ENCODE data around the gene TCF25.
"Not testable (repeated sequence)": the region's sequence is repeated elsewhere in the genome, so short reads cannot be mapped to it uniquely, and the experiment has no call there.

TCF25 gene

DNA sequence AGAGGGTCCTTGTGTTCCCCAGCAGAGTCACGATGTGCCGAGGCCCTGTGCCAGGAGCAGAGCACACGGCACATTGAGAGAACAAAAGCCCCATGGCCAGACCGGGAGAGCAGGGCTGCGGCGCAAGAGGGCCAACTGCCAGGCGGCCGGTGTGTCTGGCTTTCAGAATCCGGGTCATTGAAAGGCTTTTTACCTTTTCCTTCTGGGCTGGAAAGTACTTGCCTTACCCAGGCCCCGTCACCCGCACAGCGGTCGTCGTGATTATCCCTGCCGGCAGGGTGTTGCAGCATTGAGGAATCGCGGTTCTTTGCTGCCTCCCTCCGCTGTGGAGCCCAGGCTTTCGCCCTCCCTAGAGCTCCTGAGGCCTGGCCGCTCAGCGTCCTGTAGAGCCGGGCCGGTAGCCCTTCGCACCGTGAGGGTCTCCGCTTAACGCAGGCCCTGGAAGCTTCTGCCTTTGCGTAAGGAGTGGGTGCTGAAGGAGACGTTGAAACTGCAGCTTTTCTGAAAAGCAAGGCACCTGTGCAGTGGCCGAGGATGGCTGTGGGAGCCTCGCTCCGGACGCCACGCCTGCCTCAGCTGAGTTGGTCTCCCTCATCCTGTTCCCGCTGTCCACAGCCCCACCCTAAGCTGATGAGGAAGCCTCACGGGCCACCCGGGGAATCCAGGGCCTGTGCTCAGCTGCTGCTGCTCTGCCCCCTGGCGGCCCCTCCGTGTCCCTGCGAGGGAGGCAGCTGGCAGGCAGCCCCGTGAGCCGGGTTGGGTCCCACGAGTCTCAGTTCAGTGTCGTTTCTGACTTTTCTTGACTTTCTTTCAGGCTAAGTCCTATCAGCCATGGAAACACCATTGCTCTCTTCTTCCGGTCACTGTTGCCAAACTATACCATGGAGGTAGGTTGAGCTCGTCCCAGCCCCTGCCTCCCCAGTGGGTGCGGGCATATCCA lies 36.7 kb downstream of the TCF25 start:
- no peak for DNase-seq (ENCODE audit: low read depth, low spot score)
- Histone ChIP-seq H3K4me3 (no peak overlapping the region), H3K9ac (ENCODE audit: insufficient read length) (no peak overlapping the region), H3K36me3 (ENCODE audit: insufficient read depth, low read length) (peaks cover 4% of the 10 kb centered on the region; the same call in 1 of the 2 replicates), H3K9me3 (ENCODE audit: low read depth, low read length) (no peaks in the 10 kb centered on the region), H3K27ac (0 out of 2 replicates have a peak overlapping the region, but pooled peaks have one; percentile 19)
- no peak for TF ChIP-seq EZH2 (IDR thresholded peaks at IDR 0.05)
- TF ChIP-seq POLR2AphosphoS5 (IDR thresholded peaks at IDR 0.05; ENCODE audit: borderline replicate concordance, low read depth, low read length), result no peak
- TF ChIP-seq FOXP2 (optimal IDR thresholded peaks at IDR 0.05; ENCODE audit: control extremely low read depth, extremely low read length, insufficient read depth), result no peak

DNA sequence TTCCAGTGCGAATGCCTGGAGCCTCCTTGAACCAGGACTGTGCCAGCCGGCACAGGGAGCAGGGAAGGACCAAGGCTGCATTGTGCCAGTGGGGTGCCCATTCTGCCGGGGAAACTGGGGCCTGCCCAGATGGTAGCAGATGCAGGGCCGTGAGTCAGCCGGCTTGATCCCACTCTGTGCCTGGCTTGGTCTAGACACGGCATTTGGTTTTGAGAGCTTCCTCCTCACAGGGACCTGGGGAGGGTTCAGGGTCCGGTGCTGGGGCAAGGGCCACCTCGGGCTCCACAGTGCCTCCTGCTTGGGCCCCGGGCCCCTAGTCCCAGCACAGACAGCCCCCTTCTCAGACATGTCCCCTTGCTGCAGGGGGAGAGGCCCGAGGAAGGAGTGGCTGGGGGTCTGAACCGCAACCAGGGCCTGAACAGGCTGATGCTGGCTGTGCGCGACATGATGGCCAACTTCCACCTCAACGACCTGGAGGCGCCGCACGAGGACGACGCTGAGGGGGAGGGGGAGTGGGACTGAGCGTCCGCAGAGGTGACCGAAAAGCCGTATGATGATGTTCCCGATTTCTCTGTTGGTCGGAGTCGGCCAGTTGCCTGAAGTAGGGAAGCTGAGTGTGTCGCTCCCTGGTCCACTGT lies 37.4 kb downstream of the TCF25 start:
- no peak overlapping the region for H3K4me3 ChIP-seq
- H3K9ac ChIP-seq (ENCODE audit: insufficient read length), result no peak overlapping the region
- H3K36me3 ChIP-seq (ENCODE audit: insufficient read depth, low read length), result peaks cover 4% of the 10 kb centered on the region; the same call in 1 of the 2 replicates
- DNase-seq (ENCODE audit: low read depth, low spot score), result no peak
- H3K27ac ChIP-seq, result no peak overlapping the region
- TF ChIP-seq EZH2 (IDR thresholded peaks at IDR 0.05) (no peak), POLR2AphosphoS5 (IDR thresholded peaks at IDR 0.05; ENCODE audit: borderline replicate concordance, low read depth, low read length) (no peak), FOXP2 (optimal IDR thresholded peaks at IDR 0.05; ENCODE audit: control extremely low read depth, extremely low read length, insufficient read depth) (no peak)
- no peaks in the 10 kb centered on the region for H3K9me3 ChIP-seq (ENCODE audit: low read depth, low read length)

DNA sequence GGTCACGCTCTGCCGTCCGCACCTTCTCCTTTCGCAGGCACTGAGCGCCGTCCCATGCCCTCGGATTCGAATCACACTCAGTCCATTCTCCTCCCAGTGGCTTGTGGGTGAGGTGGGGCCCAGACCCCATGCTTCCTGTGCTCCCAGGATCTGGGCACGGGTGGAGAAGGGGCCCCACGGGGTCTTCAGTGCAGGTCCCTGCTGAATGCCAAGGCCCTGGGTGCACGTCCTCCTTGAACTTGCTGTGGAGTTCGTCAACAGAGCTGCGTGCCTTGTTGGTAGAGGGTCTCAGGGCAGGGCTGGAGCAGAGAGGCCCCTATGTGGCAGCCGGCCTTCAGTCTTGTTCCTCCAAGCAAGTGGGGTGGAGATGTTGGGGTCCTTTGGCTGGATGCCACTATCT lies 38.0 kb downstream of the TCF25 start:
- DNase-seq (ENCODE audit: low read depth, low spot score), result no peak
- Histone ChIP-seq H3K4me3 (no peak overlapping the region), H3K36me3 (ENCODE audit: insufficient read depth, low read length) (peaks cover 4% of the 10 kb centered on the region; the same call in 1 of the 2 replicates), H3K9me3 (ENCODE audit: low read depth, low read length) (no peaks in the 10 kb centered on the region), H3K9ac (ENCODE audit: insufficient read length) (no peak overlapping the region), H3K27ac (no peak overlapping the region)
- no peak for TF ChIP-seq POLR2AphosphoS5 (IDR thresholded peaks at IDR 0.05; ENCODE audit: borderline replicate concordance, low read depth, low read length)
- no peak for TF ChIP-seq EZH2 (IDR thresholded peaks at IDR 0.05)
- TF ChIP-seq FOXP2 (optimal IDR thresholded peaks at IDR 0.05; ENCODE audit: control extremely low read depth, extremely low read length, insufficient read depth), result no peak

DNA sequence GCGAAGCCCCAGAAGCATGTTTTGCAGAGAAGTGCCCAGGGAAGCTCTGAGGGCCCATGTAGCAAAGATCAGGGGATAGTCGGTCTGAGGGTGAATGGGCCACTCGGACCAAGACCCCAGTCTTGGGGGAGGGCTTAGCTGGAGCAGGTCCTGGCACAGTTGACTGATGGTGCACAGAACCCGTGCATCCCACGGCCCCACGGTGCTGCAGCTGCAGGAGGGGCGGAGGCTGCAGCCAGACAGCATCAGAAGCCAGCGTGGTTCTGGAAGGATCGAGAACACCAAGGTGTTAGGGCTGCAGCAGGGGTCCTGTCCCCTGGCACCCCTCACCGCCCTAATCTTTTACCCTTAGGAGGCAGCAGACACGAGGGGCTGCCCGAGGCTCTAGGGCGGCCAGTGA lies 38.8 kb downstream of the TCF25 start:
- TF ChIP-seq EZH2 (IDR thresholded peaks at IDR 0.05), result no peak
- no peaks in the 10 kb centered on the region for H3K9me3 ChIP-seq (ENCODE audit: low read depth, low read length)
- no peak overlapping the region for H3K4me3 ChIP-seq
- no peak for DNase-seq (ENCODE audit: low read depth, low spot score)
- no peak overlapping the region for H3K27ac ChIP-seq
- H3K9ac ChIP-seq (ENCODE audit: insufficient read length), result no peak overlapping the region
- no peaks in the 10 kb centered on the region; the same call in 1 of the 2 replicates for H3K36me3 ChIP-seq (ENCODE audit: insufficient read depth, low read length)

DNA sequence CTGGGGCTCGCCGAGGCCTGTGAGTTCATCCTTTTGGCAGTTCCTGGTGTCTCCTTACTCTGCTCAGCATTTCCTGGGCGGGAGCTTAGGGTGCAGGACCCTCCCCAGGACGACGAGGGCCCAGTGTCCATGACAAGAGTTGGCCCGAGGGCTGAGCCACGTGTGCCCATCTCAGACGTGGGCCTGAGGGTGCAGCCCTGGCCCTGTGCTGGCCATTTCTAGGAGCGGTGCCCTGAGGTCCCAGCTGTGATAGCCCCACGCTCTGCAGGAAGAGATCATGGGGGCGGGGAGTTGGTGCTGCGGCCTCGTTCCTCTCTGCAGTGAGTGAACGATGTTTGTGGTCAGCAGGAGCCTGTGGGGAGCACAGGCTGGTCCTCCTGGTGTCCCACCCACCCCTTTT lies 39.2 kb downstream of the TCF25 start:
- no peak overlapping the region for H3K4me3 ChIP-seq
- no peaks in the 10 kb centered on the region for H3K9me3 ChIP-seq (ENCODE audit: low read depth, low read length)
- no peak for DNase-seq (ENCODE audit: low read depth, low spot score)
- H3K27ac ChIP-seq, result no peak overlapping the region
- TF ChIP-seq FOXP2 (optimal IDR thresholded peaks at IDR 0.05; ENCODE audit: control extremely low read depth, extremely low read length, insufficient read depth) (no peak), POLR2AphosphoS5 (IDR thresholded peaks at IDR 0.05; ENCODE audit: borderline replicate concordance, low read depth, low read length) (no peak), EZH2 (IDR thresholded peaks at IDR 0.05) (no peak)
- H3K9ac ChIP-seq (ENCODE audit: insufficient read length), result no peak overlapping the region
- no peaks in the 10 kb centered on the region; the same call in 1 of the 2 replicates for H3K36me3 ChIP-seq (ENCODE audit: insufficient read depth, low read length)

DNA sequence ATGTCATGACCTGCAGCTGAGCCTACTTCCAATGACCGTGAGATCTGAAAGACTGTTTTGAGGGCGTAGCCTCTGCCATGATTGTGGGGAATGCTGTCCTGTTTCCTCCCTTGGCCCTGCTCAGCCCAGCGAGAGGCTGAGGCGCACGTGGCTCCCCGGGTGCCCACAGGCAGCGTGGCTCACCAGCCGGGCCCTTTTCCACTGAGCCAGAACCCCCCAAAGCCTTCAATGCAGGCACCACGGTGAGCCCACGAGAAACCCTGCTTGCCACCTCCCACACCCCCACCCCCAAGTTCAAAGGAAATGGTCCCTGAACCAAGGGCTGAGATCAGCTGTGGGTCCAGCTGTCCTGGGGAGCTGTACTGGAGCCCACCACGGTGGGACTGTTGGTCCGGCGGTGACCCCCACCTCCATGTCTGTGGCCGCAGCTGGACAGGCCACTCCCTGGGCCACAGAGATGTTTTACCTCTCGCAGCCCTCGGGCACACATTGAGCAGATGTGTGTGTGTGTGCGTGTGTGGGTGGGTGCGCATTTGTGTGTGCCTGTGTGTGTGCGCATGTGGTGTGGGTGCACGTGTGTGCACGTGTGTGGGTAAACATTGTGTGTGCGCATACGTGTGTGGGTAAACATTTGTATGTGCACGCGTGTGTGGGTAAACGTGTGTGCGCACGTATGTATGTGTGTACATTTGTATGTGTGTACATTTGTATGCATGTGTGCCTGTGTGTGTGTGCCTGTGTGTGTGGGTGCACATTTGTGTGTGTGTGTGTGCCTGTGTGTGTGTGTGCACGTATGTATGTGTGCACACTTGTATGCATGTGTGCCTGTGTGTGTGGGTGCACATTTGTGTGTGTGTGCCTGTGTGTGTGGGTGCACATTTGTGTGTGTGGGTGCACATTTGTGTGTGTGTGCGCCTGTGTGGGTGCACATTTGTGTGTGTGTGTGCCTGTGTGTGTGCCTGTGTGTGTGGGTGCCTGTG lies 40.3 kb downstream of the TCF25 start:
- Histone ChIP-seq H3K4me3 (no peak overlapping the region), H3K9ac (ENCODE audit: insufficient read length) (no peak overlapping the region), H3K36me3 (ENCODE audit: insufficient read depth, low read length) (no peaks in the 10 kb centered on the region), H3K9me3 (ENCODE audit: low read depth, low read length) (no peaks in the 10 kb centered on the region), H3K27ac (no peak overlapping the region)
- no peak for DNase-seq (ENCODE audit: low read depth, low spot score)
- TF ChIP-seq FOXP2 (optimal IDR thresholded peaks at IDR 0.05; ENCODE audit: control extremely low read depth, extremely low read length, insufficient read depth) (no peak), EZH2 (IDR thresholded peaks at IDR 0.05) (no peak), POLR2AphosphoS5 (IDR thresholded peaks at IDR 0.05; ENCODE audit: borderline replicate concordance, low read depth, low read length) (no peak)

DNA sequence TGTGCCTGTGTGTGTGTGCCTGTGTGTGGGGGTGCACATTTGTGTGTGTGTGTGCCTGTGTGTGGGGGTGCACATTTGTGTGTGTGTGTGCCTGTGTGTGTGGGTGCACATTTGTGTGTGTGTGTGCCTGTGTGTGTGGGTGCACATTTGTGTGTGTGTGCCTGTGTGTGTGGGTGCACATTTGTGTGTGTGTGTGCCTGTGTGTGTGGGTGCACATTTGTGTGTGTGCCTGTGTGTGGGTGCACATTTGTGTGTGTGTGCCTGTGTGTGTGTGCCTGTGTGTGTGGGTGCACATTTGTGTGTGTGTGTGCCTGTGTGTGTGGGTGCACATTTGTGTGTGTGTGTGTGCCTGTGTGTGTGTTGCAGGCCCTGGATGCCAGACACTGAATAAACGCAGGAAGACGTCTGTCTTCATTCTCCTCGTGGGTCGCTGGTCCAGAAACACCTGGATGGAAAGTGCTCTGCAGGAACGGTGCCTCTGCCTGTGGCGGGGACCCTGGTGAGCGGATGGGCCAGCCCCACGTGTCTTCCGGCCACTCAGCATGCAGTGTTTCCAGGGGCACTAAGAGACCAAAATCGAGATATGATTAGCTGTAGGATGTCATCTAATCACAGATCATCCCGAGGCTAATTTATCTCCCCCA lies 41.4 kb downstream of the TCF25 start:
- not testable (repeated sequence) for H3K27ac ChIP-seq; H3K9me3 ChIP-seq (ENCODE audit: low read depth, low read length); H3K36me3 ChIP-seq (ENCODE audit: insufficient read depth, low read length); H3K9ac ChIP-seq (ENCODE audit: insufficient read length); H3K4me3 ChIP-seq; DNase-seq (ENCODE audit: low read depth, low spot score)

All from SK-N-MC (cell line).